ENCODE results near the gene TNK2. TPM values are rescaled to one million over a fixed set of nuclear protein-coding genes. Genes with fewer than 3 reads are reported as not detected.

Gene TNK2
- total and polyA plus RNA-seq, 2 of the 8 experiments (the other 6 are each of a cell fraction or from before 2014, with no cell fraction given) = 10.4 to 33.9 TPM

- no peak for TF ChIP-seq MAFK (IDR thresholded peaks at IDR 0.05; ENCODE audit: low read depth, low read length)
These were observed 48.4 kb downstream of the TNK2 start (continued) for GRCh38 chr3:195859846-195860411.
